Measurements from ENCODE around the gene AKAP4.

Gene AKAP4

GRCh38 chrX:50198348-50198747, 2.5 kb downstream of the AKAP4 start:
- no peak for DNase-seq (ENCODE audit: low read depth)
- H3K4me3 ChIP-seq (ENCODE audit: low read depth, low read length), result no peak overlapping the region
- TF ChIP-seq CTCF (IDR thresholded peaks at IDR 0.05; ENCODE audit: low read depth, low read length) (no peak), POLR2A (IDR thresholded peaks at IDR 0.05; ENCODE audit: extremely low read depth, insufficient read length) (no peak), MAX (IDR thresholded peaks at IDR 0.05; ENCODE audit: low read depth, low read length) (no peak), MYC (IDR thresholded peaks at IDR 0.05; ENCODE audit: low read depth, low read length) (no peak)

GRCh38 chrX:50188859-50189600, 11.8 kb downstream of the AKAP4 start:
- no peak for TF ChIP-seq CTCF (IDR thresholded peaks at IDR 0.05; ENCODE audit: low read depth, low read length)
- no peak overlapping the region for H3K4me3 ChIP-seq (ENCODE audit: low read depth, low read length)
- no peak for DNase-seq (ENCODE audit: low read depth)

GRCh38 chrX:50183891-50184290, 16.9 kb downstream of the AKAP4 start:
- TF ChIP-seq MAX (IDR thresholded peaks at IDR 0.05; ENCODE audit: low read depth, low read length) (no peak), POLR2A (IDR thresholded peaks at IDR 0.05; ENCODE audit: extremely low read depth, insufficient read length) (no peak), MYC (IDR thresholded peaks at IDR 0.05; ENCODE audit: low read depth, low read length) (no peak), CTCF (IDR thresholded peaks at IDR 0.05; ENCODE audit: low read depth, low read length) (no peak)
- H3K4me3 ChIP-seq (ENCODE audit: low read depth, low read length), result no peak overlapping the region
- DNase-seq (ENCODE audit: low read depth), result no peak

- H3K4me3 ChIP-seq (ENCODE audit: low read depth, low read length), result no peak overlapping the region
- no peak for DNase-seq (ENCODE audit: low read depth)
- TF ChIP-seq CTCF (IDR thresholded peaks at IDR 0.05; ENCODE audit: low read depth, low read length), result no peak
- no peak for TF ChIP-seq POLR2A (IDR thresholded peaks at IDR 0.05; ENCODE audit: extremely low read depth, insufficient read length)
- TF ChIP-seq MAX (IDR thresholded peaks at IDR 0.05; ENCODE audit: low read depth, low read length), result no peak
- no peak for TF ChIP-seq MYC (IDR thresholded peaks at IDR 0.05; ENCODE audit: low read depth, low read length)
Measured at GRCh38 chrX:50180073-50180940, 20.5 kb downstream of the AKAP4 start.

DNA sequence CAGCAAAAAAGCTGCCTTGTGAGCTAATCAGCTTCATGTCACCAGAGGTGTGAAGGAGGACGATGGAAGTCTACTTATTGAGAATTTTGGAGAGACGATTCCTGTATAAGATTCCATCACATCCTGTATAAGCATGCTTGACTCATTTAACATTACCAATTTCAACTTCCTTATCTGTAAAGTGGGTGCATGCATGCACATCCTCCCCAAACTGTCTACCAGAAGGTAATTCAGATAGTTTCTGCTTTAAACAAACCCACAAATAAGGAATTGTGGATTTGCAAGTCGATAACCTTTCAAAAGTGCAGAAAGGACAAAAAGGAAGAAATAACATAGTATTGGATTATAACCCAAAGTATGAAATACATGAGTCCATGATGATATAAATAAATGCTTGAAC, 31.1 kb downstream of the AKAP4 start:
- DNase-seq (ENCODE audit: low read depth), result no peak
- no peak overlapping the region for H3K4me3 ChIP-seq (ENCODE audit: low read depth, low read length)
- TF ChIP-seq CTCF (IDR thresholded peaks at IDR 0.05; ENCODE audit: low read depth, low read length) (no peak), POLR2A (IDR thresholded peaks at IDR 0.05; ENCODE audit: extremely low read depth, insufficient read length) (no peak), MYC (IDR thresholded peaks at IDR 0.05; ENCODE audit: low read depth, low read length) (no peak), MAX (IDR thresholded peaks at IDR 0.05; ENCODE audit: low read depth, low read length) (no peak)
